Esophagus muscularis mucosa (tissue), 4 donors: Measurements from ENCODE around the gene OTOR. TPM values are rescaled to one million over a fixed set of nuclear protein-coding genes. Genes with fewer than 3 reads are reported as not detected.

ENCODE experiments used
- DNase-seq: peaks from one replicate; pipeline ENCODE4 v3.0.0-alpha.2; 2017; ENCODE audit errors: extremely low spot score
- H3K27ac ChIP-seq, 4 donors: fragments of 200-600 bp; sonication (generic); replicated peaks in 1 of 4; 1 replicate in 3 of 4; 2 replicates in 1 of 4; pipeline ENCODE4 v1.5.1; 2016 to 2019; ENCODE audit warnings: mild to moderate bottlenecking in 1 of 4
- H3K27me3 ChIP-seq, 4 donors: fragments of 200-600 bp; sonication (generic); one replicate each; pipeline versions ENCODE4 v1.5.1 to v1.6.0; 2016 to 2019
- H3K36me3 ChIP-seq, 4 donors: fragments of 200-600 bp; sonication (generic); one replicate each; pipeline ENCODE4 v1.5.1; 2016 to 2019
- H3K4me1 ChIP-seq, 4 donors: fragments of 200-600 bp; sonication (generic); one replicate each; pipeline ENCODE4 v1.5.1; 2016 to 2019
- H3K4me3 ChIP-seq, 4 donors: fragments of 200-600 bp; sonication (generic); 1 replicate in 2 of 4; 2 replicates in 2 of 4; pipeline ENCODE4 v1.5.1; 2016 to 2019; ENCODE audit warnings: mild to moderate bottlenecking in 4 of 4, moderate library complexity in 1 of 4
- H3K9me3 ChIP-seq, 4 donors: fragments of 200-600 bp; sonication (generic); 1 replicate in 3 of 4; 2 replicates in 1 of 4; pipeline ENCODE4 v1.5.1; 2016 to 2019
- CTCF ChIP-seq, 3 experiments: fragments of 200-600 bp in 2 of 3; fragments of 450-650 bp in 1 of 3; sonication (generic) in 2 of 3; IDR thresholded peaks; one replicate each; pipeline ENCODE4 v1.5.1; 2017 to 2019; ENCODE audit warnings: antibody characterized with exemption in 3 of 3, mild to moderate bottlenecking in 2 of 3, moderate library complexity in 1 of 3
- EP300 ChIP-seq: sonication (generic); formaldehyde crosslinking; IDR thresholded peaks from one replicate; pipeline ENCODE4 v1.6.1; 2017; ENCODE audit warnings: antibody characterized with exemption
- POLR2A ChIP-seq: fragments of 450-650 bp; IDR thresholded peaks from one replicate; pipeline ENCODE4 v1.6.1; 2017; ENCODE audit warnings: antibody characterized with exemption, moderate library complexity, mild to moderate bottlenecking, low read depth
- POLR2AphosphoS5 ChIP-seq, 2 donors: sonication (generic); formaldehyde crosslinking; IDR thresholded peaks; one replicate each; pipeline ENCODE4 v1.6.1; 2017; ENCODE audit warnings: antibody characterized with exemption in 2 of 2
- WGBS: methylation state at CpG from one replicate; pipeline ENCODE4 v1.1.5; 2018; 5-methylcytosine and 5-hydroxymethylcytosine counted together
- intact Hi-C: fragments of 100-400 bp; cut with DNase I; formaldehyde crosslinking; loops from one replicate; pipeline ENCODE4 v1.15.1; 2023
- total RNA-seq, 4 donors: library from RNA; depleted of rRNA; stranded (reverse); fragments of >200 nt; gene quantifications; one replicate each; pipeline versions ENCODE4 v1.1.0 to v1.2.1, GENCODE V29; 2016

Gene OTOR
- total RNA-seq, 4 donors from 2014 or later = not detected

- intact Hi-C loops = no loop called here
- Histone ChIP-seq H3K36me3 (no peaks in the 10 kb centered on the region), H3K9me3 (no peaks in the 10 kb centered on the region), H3K27ac (no peak overlapping the region), H3K4me3 (no peak overlapping the region), H3K27me3 (no peaks in the 10 kb centered on the region), H3K4me1 (no peaks in the 10 kb centered on the region)
- TF ChIP-seq POLR2AphosphoS5 (IDR thresholded peaks at IDR 0.05) = no peak
- no peak for DNase-seq
These were observed 39.6 kb upstream of the OTOR start for GRCh38 chr20:16708602-16709001.

- no peaks in the 10 kb centered on the region for H3K36me3 ChIP-seq
- no peak overlapping the region for H3K4me3 ChIP-seq
- intact Hi-C loops = no loop called here
- no peaks in the 10 kb centered on the region for H3K9me3 ChIP-seq
- H3K4me1 ChIP-seq = no peaks in the 10 kb centered on the region
- TF ChIP-seq CTCF (IDR thresholded peaks at IDR 0.05) = no peak
- no peak for DNase-seq
- no peak overlapping the region for H3K27ac ChIP-seq
- no peaks in the 10 kb centered on the region for H3K27me3 ChIP-seq
These were observed 39.1 kb upstream of the OTOR start for GRCh38 chr20:16709017-16709416.

- Histone ChIP-seq H3K9me3 (no peaks in the 10 kb centered on the region), H3K36me3 (no peaks in the 10 kb centered on the region), H3K4me3 (no peak overlapping the region), H3K4me1 (no peaks in the 10 kb centered on the region), H3K27ac (no peak overlapping the region), H3K27me3 (no peaks in the 10 kb centered on the region)
- no peak for DNase-seq
- TF ChIP-seq CTCF (IDR thresholded peaks at IDR 0.05) = no peak
- TF ChIP-seq POLR2AphosphoS5 (IDR thresholded peaks at IDR 0.05) = no peak
- no peak for TF ChIP-seq POLR2A
- no peak for TF ChIP-seq EP300
- 76% methylated on average over 3 of the region's 3 CpGs for whole genome bisulfite sequencing
- intact Hi-C loops = no loop called here
These were observed 37.4 kb upstream of the OTOR start for GRCh38 chr20:16710781-16711180.

- intact Hi-C loops = no loop called here
- no peak for TF ChIP-seq POLR2A
- H3K36me3 ChIP-seq = no peaks in the 10 kb centered on the region
- H3K9me3 ChIP-seq = no peaks in the 10 kb centered on the region
- no peak overlapping the region for H3K4me3 ChIP-seq
- no peaks in the 10 kb centered on the region for H3K27me3 ChIP-seq
- H3K27ac ChIP-seq = no peak overlapping the region
- 69% methylated on average over 4 of the region's 4 CpGs for WGBS
- no peak for DNase-seq
- H3K4me1 ChIP-seq = no peaks in the 10 kb centered on the region
These were observed 36.4 kb upstream of the OTOR start for GRCh38 chr20:16711661-16712258.

GRCh38 chr20:16712511-16712947 is 35.6 kb upstream of the OTOR start:
- no peak overlapping the region for H3K27ac ChIP-seq
- intact Hi-C loops = no loop called here

More at GRCh38 chr20:16712511-16712947, 35.6 kb upstream of the OTOR start:
- Histone ChIP-seq H3K36me3 (no peaks in the 10 kb centered on the region), H3K27me3 (peaks cover 0 to 2% (median 0%) of the 10 kb centered on the region in 4 donors), H3K4me3 (no peak overlapping the region), H3K4me1 (no peaks in the 10 kb centered on the region), H3K9me3 (no peaks in the 10 kb centered on the region)
- WGBS = 63% methylated on average over 6 of the region's 6 CpGs
- DNase-seq = no peak
- TF ChIP-seq POLR2A = no peak
- TF ChIP-seq EP300 = no peak
- TF ChIP-seq POLR2AphosphoS5 (IDR thresholded peaks at IDR 0.05) = no peak
- TF ChIP-seq CTCF (IDR thresholded peaks at IDR 0.05) = no peak
